ENCODE measurements around the gene ATG14. TPM values are rescaled to one million over a fixed set of nuclear protein-coding genes. Genes with fewer than 3 reads are reported as not detected.
"Not testable (repeated sequence)": the region's sequence is repeated elsewhere in the genome, so short reads cannot be mapped to it uniquely, and the experiment has no call there.

Gene ATG14
- total RNA-seq, 2 experiments from 2014 or later: 5.3 to 6.1 TPM

DNA sequence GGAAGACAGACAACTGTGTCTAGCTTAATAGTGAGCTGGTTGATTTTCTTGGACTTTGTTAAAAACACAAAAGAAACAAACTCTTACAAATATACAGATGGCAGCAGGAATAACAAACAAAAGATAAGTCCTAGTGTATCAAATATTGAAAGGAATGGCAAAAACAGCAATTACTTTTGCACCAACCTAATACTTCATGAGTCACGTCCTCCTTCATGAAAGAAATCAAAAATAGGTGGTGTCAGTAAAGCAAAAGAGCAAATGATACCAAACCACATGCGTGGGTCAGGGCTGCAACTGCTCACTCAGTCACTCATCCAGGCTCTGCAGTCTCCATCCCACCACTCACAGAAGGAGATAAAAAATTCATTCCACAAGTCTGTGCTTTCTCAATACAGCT lies 11.8 kb downstream of the ATG14 start:
- no peaks in the 10 kb centered on the region for H3K27me3 Mint-ChIP-seq
- H3K27ac Mint-ChIP-seq: no peak overlapping the region
- no peak overlapping the region for H3K4me3 Mint-ChIP-seq
- CTCF ChIA-PET: interaction anchor here (0.9 kb wide), 1 partner anchor 11 kb away, joined by 4 read pairs; no protein-coding TSS in a partner anchor
- no peak for DNase-seq
- POLR2A ChIA-PET: no interaction called here
- peaks cover 14% of the 10 kb centered on the region for H3K4me1 Mint-ChIP-seq
- no peaks in the 10 kb centered on the region for H3K9me3 Mint-ChIP-seq
- H3K36me3 Mint-ChIP-seq (ENCODE audit: low read depth): peaks cover 2% of the 10 kb centered on the region

DNA sequence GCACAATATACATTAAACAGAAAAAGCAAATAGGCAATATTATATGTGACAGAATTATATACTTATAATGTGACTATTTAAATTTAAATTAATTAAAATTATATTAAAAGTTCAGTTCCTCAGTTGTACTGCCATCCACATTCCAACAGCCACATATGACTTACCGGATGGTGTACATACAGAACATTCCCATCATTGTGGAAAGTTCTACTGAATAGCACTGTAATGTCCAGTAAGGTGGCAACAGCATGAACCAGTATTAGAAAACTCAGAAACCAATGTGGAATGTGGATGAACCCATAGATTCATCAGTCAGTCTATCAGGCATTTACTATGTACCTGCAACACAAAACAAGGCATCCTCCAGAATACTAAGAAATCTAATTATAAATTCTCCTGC lies 12.4 kb downstream of the ATG14 start:
- Mint-ChIP-seq H3K27me3 (no peaks in the 10 kb centered on the region), H3K4me1 (peaks cover 11% of the 10 kb centered on the region), H3K4me3 (no peak overlapping the region), H3K27ac (no peak overlapping the region), H3K36me3 (ENCODE audit: low read depth) (peaks cover 2% of the 10 kb centered on the region), H3K9me3 (no peaks in the 10 kb centered on the region)
- ChIA-PET CTCF (interaction anchor here (0.9 kb wide), 1 partner anchor 12 kb away, joined by 4 read pairs; no protein-coding TSS in a partner anchor), POLR2A (no interaction called here)
- no peak for DNase-seq

- Mint-ChIP-seq H3K27ac (no peak overlapping the region), H3K4me1 (peaks cover 8% of the 10 kb centered on the region), H3K36me3 (ENCODE audit: low read depth) (peaks cover 2% of the 10 kb centered on the region), H3K4me3 (no peak overlapping the region), H3K27me3 (no peaks in the 10 kb centered on the region), H3K9me3 (no peaks in the 10 kb centered on the region)
- no peak for DNase-seq
- ChIA-PET POLR2A (no interaction called here), CTCF (no interaction called here)
Observed at GRCh38 chr14:55398679-55399078, 13.0 kb downstream of the ATG14 start.

DNA sequence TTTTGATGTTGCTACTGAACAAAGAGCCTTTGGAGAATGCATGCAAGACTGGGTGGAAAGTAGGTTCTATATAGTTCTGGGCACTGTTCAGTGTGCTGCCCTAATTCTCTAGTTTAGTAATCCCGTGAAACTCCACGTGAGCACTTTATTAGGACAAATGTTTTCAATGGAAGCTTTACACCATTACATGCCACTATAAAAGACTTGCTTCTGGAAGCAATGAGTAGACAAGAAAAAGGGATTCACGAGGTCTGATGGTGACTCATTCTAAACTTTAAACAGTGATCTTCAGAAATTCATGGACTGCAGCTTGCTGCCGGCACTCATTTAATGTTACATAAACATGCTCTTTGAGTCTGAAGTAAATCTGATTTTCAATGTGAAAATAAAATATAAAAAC lies 22.3 kb downstream of the ATG14 start:
- ChIA-PET CTCF (interaction anchor here (0.6 to 1.5 kb wide), 3 partner anchors 17 to 355 kb away, joined by 3 to 6 read pairs (median 3); no protein-coding TSS in a partner anchor), POLR2A (no interaction called here)
- Mint-ChIP-seq H3K27me3 (no peaks in the 10 kb centered on the region), H3K27ac (no peak overlapping the region), H3K4me3 (no peak overlapping the region), H3K9me3 (no peaks in the 10 kb centered on the region), H3K4me1 (peaks cover 27% of the 10 kb centered on the region), H3K36me3 (ENCODE audit: low read depth) (peaks cover 32% of the 10 kb centered on the region)
- DNase-seq: no peak

DNA sequence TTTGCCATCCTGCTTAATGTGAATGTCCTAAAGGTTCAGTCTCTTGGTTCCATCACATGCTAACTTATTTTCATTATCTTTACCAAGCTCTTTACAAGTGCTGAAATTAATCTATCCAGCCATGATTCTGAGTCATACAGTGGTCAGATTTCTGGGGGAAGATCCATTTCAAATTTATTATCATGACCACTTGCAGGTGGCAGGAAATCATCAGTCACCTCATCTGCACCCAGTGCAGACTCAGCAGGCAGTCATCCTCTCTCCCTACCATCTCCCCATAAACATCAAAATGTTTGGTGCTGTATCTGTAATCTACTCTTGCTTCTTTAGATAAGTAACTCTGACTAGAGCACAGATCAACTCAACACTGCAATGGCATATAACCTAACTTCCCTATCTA lies 23.5 kb downstream of the ATG14 start:
- no peak overlapping the region for H3K4me3 Mint-ChIP-seq
- DNase-seq: no peak
- peak overlapping the region; percentile 42 for H3K27ac Mint-ChIP-seq
- ChIA-PET POLR2A (interaction anchor here (0.6 kb wide), 1 partner anchor 141 kb away, joined by 3 read pairs; no protein-coding TSS in a partner anchor), CTCF (no interaction called here)
- no peaks in the 10 kb centered on the region for H3K9me3 Mint-ChIP-seq
- H3K4me1 Mint-ChIP-seq: peaks cover 29% of the 10 kb centered on the region
- peaks cover 32% of the 10 kb centered on the region for H3K36me3 Mint-ChIP-seq (ENCODE audit: low read depth)
- no peaks in the 10 kb centered on the region for H3K27me3 Mint-ChIP-seq

DNA sequence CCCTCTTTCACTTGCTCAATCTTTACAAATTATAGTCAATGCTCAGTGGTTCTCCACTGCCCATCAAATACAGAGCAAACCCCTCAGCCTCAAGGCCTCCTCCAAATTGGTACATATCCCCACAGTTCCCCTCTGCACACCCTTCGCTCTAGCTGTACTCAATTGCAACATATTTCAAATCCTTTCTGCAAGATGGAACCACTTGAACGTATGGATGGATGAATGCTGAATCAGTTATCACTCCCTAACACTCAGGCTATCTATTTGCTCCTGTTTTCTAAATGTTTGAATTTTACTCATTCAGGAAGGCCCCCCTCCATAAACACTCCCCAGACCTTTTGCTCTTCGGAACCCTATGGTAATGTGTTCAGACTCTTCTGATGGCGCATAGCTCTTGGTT lies 24.5 kb downstream of the ATG14 start:
- Mint-ChIP-seq H3K36me3 (ENCODE audit: low read depth) (peaks cover 34% of the 10 kb centered on the region), H3K27ac (peak overlapping the region; percentile 91), H3K9me3 (no peaks in the 10 kb centered on the region), H3K4me1 (peaks cover 29% of the 10 kb centered on the region), H3K27me3 (no peaks in the 10 kb centered on the region), H3K4me3 (no peak overlapping the region)
- no peak for DNase-seq
- ChIA-PET CTCF (interaction anchor here (1.3 kb wide), 1 partner anchor 116 kb away, joined by 3 read pairs; the partner anchor contains the start of gene FBXO34), POLR2A (interaction anchor here (0.6 kb wide), 1 partner anchor 16 kb away, joined by 3 read pairs; no protein-coding TSS in a partner anchor)

DNA sequence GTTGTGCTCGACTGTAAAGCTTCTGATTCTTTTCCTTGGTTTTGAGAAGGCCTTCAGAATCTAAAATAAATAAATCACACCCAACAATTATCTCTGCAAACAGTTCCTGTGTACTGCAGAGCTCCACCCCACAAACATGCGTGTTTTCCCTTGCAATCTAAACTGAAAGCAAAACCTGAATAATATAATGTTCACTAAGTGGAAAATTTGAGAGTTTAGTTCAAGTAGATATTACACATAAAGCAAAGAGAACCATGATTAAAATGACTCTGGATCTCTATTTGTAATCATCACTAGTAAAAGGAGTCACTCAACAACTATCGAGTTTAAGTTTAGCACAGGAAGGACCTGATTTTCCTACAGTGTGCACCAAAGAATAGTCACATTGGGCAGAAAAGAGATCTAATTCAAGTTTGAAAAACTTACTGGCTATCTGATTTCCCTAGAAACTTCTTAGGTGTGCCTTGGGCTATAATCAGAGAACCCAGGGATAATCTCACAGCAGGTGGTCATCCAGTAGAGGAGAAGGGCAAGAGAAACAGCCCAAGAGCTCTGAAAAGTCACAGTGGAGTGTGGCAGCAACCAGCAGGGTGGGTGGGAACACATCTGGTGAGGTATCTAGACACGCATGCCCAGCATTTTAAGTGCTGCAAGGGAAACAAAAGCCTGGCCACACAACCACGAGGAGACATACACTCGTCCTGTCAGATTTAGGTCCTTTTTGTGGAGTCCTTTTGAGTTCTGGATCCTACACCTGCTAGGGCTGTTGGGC lies 25.4 kb downstream of the ATG14 start:
- Mint-ChIP-seq H3K4me3 (peak overlapping the region; percentile 50), H3K9me3 (no peaks in the 10 kb centered on the region), H3K27me3 (no peaks in the 10 kb centered on the region), H3K36me3 (ENCODE audit: low read depth) (peaks cover 37% of the 10 kb centered on the region), H3K27ac (peak overlapping the region; percentile 91), H3K4me1 (peaks cover 29% of the 10 kb centered on the region)
- CTCF ChIA-PET: interaction anchor here (0.7 to 1.3 kb wide), 5 partner anchors 30 to 248 kb away, joined by 3 read pairs; partner anchors contain the start of gene FBXO34
- peak; percentile 32 for DNase-seq
- POLR2A ChIA-PET: no interaction called here

DNA sequence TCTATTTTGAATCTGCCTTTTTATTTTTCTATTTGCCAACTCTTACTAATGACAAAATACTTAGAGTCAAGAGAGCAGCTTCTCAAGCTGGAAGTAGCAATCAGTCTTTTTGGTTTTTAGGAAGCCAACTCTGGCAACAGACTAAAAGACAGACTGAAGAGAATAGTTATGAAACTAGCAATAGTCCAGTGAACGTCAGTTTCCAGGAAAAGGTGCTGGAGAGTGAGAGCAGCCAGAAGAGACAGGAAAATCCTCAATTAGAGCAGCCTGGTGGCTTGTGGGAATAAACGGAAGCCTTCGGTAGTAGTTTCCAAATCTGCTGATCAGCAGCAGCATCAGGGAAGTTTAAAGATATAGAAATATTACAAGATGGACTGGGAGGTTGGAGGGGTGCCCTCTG lies 27.1 kb downstream of the ATG14 start:
- H3K4me3 Mint-ChIP-seq: no peak overlapping the region
- no peak for DNase-seq
- H3K36me3 Mint-ChIP-seq (ENCODE audit: low read depth): peaks cover 37% of the 10 kb centered on the region
- H3K4me1 Mint-ChIP-seq: peaks cover 29% of the 10 kb centered on the region
- no peaks in the 10 kb centered on the region for H3K9me3 Mint-ChIP-seq
- POLR2A ChIA-PET: no interaction called here
- CTCF ChIA-PET: interaction anchor here (0.8 to 1.9 kb wide), 2 partner anchors 9 to 12 kb away, joined by 3 to 6 read pairs; no protein-coding TSS in a partner anchor
- no peak overlapping the region for H3K27ac Mint-ChIP-seq
- no peaks in the 10 kb centered on the region for H3K27me3 Mint-ChIP-seq

DNA sequence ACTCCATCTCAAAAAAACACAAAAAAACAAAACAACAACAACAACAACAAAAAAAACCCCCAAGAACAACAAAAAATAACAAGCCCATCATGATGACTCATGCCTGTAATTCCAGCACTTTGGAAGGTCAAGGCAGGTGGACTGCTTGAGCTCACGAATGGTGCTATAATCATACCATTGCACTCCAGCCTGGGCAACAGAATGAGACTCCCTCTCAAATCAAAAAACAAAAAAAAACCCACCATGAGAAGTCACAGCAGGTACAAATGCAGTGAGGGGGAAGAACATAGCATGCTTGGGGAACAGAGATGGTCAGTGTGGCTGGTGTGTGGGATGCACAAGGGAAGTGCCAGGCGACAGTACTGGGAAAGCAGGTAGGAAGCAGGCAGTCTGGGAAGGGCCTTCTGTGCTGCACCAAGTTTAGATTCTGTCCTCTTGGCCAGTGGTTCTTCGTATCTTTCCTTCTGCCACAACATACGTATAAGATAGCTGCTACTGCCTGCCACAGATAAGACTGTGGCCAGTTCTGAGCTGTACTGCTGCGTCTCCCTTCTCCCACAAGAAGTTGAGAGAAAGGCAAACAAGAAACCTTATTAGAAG lies 28.0 kb downstream of the ATG14 start:
- Mint-ChIP-seq H3K27me3 (no peaks in the 10 kb centered on the region), H3K27ac (no peak overlapping the region), H3K36me3 (ENCODE audit: low read depth) (peaks cover 33% of the 10 kb centered on the region), H3K4me1 (peaks cover 29% of the 10 kb centered on the region), H3K4me3 (no peak overlapping the region), H3K9me3 (no peaks in the 10 kb centered on the region)
- POLR2A ChIA-PET: no interaction called here
- CTCF ChIA-PET: interaction anchor here (0.6 to 1.9 kb wide), 5 partner anchors 9 to 251 kb away, joined by 3 to 6 read pairs (median 3); no protein-coding TSS in a partner anchor
- no peak for DNase-seq

GRCh38 chr14:55383056-55383466 lies 28.6 kb downstream of the ATG14 start:
- H3K27ac Mint-ChIP-seq, POLR2A ChIA-PET, H3K27me3 Mint-ChIP-seq, H3K9me3 Mint-ChIP-seq, DNase-seq, H3K4me3 Mint-ChIP-seq: not testable (repeated sequence)
- H3K36me3 Mint-ChIP-seq (ENCODE audit: low read depth): peaks cover 31% of the 10 kb centered on the region
- CTCF ChIA-PET: interaction anchor here (0.6 to 1.9 kb wide), 4 partner anchors 9 to 252 kb away, joined by 3 to 6 read pairs (median 3); no protein-coding TSS in a partner anchor
- H3K4me1 Mint-ChIP-seq: peaks cover 26% of the 10 kb centered on the region

- H3K27me3 Mint-ChIP-seq: no peaks in the 10 kb centered on the region
- ChIA-PET CTCF (interaction anchor here (1.1 to 1.4 kb wide), 3 partner anchors 10 to 28 kb away, joined by 3 to 5 read pairs (median 3); no protein-coding TSS in a partner anchor), POLR2A (no interaction called here)
- no peak for DNase-seq
- no peaks in the 10 kb centered on the region for H3K9me3 Mint-ChIP-seq
- no peak overlapping the region for H3K27ac Mint-ChIP-seq
- peaks cover 32% of the 10 kb centered on the region for H3K36me3 Mint-ChIP-seq (ENCODE audit: low read depth)
- H3K4me1 Mint-ChIP-seq: peaks cover 25% of the 10 kb centered on the region
- H3K4me3 Mint-ChIP-seq: no peak overlapping the region
Observed at GRCh38 chr14:55382483-55382882, 29.1 kb downstream of the ATG14 start.

DNA sequence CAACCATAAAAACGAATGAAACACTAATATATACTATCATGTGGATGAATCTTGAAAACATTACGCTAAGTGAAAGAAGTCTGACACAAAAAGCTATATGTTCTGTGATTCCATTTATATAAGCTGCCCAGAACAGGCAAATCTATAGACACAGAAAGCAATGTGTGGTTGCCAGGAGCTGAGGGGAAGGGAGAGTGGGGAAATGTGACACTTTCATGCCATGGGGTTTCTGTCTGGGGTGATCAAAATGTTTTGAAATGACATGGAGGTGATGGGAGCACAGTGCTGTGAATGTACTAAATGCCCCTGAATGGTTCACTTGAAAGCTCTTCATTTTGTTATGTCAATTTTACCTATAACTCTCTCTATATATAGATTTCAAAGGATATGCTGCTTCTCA lies 30.1 kb downstream of the ATG14 start:
- no peak for DNase-seq
- Mint-ChIP-seq H3K27ac (no peak overlapping the region), H3K36me3 (ENCODE audit: low read depth) (peaks cover 35% of the 10 kb centered on the region), H3K4me3 (no peak overlapping the region), H3K9me3 (no peaks in the 10 kb centered on the region), H3K4me1 (peaks cover 17% of the 10 kb centered on the region), H3K27me3 (no peaks in the 10 kb centered on the region)
- POLR2A ChIA-PET: no interaction called here
- CTCF ChIA-PET: interaction anchor here (0.8 to 1.2 kb wide), 3 partner anchors 10 to 111 kb away, joined by 3 to 5 read pairs (median 3); no protein-coding TSS in a partner anchor

GRCh38 chr14:55381040-55381439 lies 30.6 kb downstream of the ATG14 start:
- H3K36me3 Mint-ChIP-seq (ENCODE audit: low read depth): peaks cover 39% of the 10 kb centered on the region
- no peaks in the 10 kb centered on the region for H3K27me3 Mint-ChIP-seq
- H3K9me3 Mint-ChIP-seq: no peaks in the 10 kb centered on the region
- no peak for DNase-seq
- H3K4me3 Mint-ChIP-seq: no peak overlapping the region
- CTCF ChIA-PET: interaction anchor here (0.8 to 1.2 kb wide), 2 partner anchors 10 to 110 kb away, joined by 3 read pairs; no protein-coding TSS in a partner anchor
- POLR2A ChIA-PET: no interaction called here
- H3K27ac Mint-ChIP-seq: no peak overlapping the region
- peaks cover 12% of the 10 kb centered on the region for H3K4me1 Mint-ChIP-seq

Data from activated CD4-positive, alpha-beta T cell treated with anti-CD3 and anti-CD28 coated beads, Interleukin-2, amount 10 ng/mL, durations not matched to agents 7 days and 5 days (primary cell).